Measurements from ENCODE around the gene SPTLC2. TPM values are rescaled to one million over a fixed set of nuclear protein-coding genes. Genes with fewer than 3 reads are reported as not detected.

The SPTLC2 gene
- total RNA-seq, 1 donor from 2014 or later, result 42.8 TPM

DNA sequence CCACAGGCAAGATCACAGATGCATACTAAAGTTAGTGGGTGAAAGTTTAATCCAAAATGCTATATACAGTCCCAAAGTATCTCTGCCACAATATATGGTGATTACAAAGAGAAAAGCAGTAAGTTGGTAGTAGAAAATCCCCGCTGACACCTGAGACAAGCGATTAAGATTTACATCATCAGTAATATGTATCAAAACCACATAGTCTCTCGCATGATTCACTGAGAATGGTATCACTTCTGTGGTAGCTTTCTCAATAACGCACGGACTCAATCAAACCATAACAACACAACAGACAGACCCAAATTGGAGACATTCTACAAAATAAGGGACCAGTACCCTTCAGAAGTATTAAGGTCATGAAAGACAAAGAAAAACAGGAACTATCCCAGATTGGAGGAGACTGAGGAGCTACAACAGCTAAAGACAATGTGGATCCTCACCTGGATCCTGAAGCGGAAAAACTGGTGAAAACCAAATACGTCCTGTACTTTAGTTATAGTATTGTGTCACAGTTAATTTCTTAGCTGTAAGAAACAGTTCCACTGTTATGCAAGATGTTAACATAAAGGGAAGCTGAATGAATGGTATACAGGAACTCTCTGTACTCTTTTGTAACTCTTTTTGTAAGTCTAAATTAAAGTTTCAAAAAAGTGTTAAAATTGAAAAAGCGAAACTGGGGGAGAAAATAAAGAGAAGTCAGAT, 51.0 kb downstream of the SPTLC2 start:
- no peak overlapping the region for H3K4me3 ChIP-seq (ENCODE audit: low read depth, low read length)
- no peak for DNase-seq (ENCODE audit: low read depth)
- TF ChIP-seq, protein P1, sequence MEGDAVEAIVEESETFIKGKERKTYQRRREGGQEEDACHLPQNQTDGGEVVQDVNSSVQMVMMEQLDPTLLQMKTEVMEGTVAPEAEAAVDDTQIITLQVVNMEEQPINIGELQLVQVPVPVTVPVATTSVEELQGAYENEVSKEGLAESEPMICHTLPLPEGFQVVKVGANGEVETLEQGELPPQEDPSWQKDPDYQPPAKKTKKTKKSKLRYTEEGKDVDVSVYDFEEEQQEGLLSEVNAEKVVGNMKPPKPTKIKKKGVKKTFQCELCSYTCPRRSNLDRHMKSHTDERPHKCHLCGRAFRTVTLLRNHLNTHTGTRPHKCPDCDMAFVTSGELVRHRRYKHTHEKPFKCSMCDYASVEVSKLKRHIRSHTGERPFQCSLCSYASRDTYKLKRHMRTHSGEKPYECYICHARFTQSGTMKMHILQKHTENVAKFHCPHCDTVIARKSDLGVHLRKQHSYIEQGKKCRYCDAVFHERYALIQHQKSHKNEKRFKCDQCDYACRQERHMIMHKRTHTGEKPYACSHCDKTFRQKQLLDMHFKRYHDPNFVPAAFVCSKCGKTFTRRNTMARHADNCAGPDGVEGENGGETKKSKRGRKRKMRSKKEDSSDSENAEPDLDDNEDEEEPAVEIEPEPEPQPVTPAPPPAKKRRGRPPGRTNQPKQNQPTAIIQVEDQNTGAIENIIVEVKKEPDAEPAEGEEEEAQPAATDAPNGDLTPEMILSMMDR (conservative IDR thresholded peaks at IDR 0.05; ENCODE audit: low read depth, low read length), result no peak

DNA sequence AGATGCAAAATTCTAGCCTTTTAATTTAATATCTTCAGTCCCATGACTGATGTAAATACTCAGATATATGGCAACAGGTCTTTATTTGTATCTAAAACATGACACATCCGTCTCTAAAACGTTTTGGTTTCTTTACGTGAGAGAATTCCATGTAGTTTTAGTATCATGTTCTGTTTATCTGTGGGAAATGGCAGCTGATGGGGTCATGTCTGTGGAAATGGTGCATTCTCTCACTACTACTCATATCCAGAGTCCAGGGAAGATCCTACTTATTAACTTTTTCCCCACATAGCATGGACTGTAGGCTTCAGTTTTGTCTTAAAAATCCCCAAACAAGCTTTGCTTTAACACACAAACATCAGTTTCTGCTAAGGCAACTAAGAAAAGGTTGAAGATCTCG, 53.8 kb downstream of the SPTLC2 start:
- TF ChIP-seq, protein P1 (conservative IDR thresholded peaks at IDR 0.05; ENCODE audit: low read depth, low read length), result no peak
- H3K4me3 ChIP-seq (ENCODE audit: low read depth, low read length), result no peak overlapping the region
- no peak for DNase-seq (ENCODE audit: low read depth)

- TF ChIP-seq, protein P1 (conservative IDR thresholded peaks at IDR 0.05; ENCODE audit: low read depth, low read length), result no peak
- no peak for DNase-seq (ENCODE audit: low read depth)
- H3K4me3 ChIP-seq (ENCODE audit: low read depth, low read length), result no peak overlapping the region
Observed at GRCh38 chr14:77561881-77562280, 54.6 kb downstream of the SPTLC2 start.

DNA sequence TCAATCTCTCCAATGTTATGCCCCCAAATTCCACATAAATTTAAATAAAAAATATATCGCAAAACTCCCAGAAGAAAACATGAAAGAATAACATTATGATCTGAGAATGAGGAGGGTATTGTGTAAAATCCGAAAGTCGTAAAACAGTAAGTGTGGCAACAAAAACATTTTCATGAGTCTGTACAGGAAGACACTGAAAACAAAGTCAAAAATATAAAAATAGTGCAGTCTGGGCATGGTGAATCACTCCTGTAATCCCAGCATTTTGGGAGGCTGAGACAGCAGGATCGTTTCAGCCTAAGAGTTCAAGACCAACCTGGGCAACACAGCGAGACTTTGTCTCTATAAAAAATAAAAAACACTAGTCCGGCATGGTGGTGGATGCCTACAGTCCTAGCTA, 57.1 kb downstream of the SPTLC2 start:
- no peak overlapping the region for H3K4me3 ChIP-seq (ENCODE audit: low read depth, low read length)
- no peak for DNase-seq (ENCODE audit: low read depth)
- TF ChIP-seq, protein P1 (conservative IDR thresholded peaks at IDR 0.05; ENCODE audit: low read depth, low read length), result no peak

GRCh38 chr14:77557391-77557790, 59.0 kb downstream of the SPTLC2 start:
- TF ChIP-seq, protein P1 (conservative IDR thresholded peaks at IDR 0.05; ENCODE audit: low read depth, low read length), result no peak
- no peak overlapping the region for H3K4me3 ChIP-seq (ENCODE audit: low read depth, low read length)
- no peak for DNase-seq (ENCODE audit: low read depth)

GRCh38 chr14:77556946-77557345, 59.5 kb downstream of the SPTLC2 start:
- DNase-seq (ENCODE audit: low read depth), result no peak
- no peak overlapping the region for H3K4me3 ChIP-seq (ENCODE audit: low read depth, low read length)
- TF ChIP-seq, protein P1 (conservative IDR thresholded peaks at IDR 0.05; ENCODE audit: low read depth, low read length), result no peak
